WTC11 (cell line): ENCODE measurements around the gene CCDC167. TPM values are rescaled to one million over a fixed set of nuclear protein-coding genes. Genes with fewer than 3 reads are reported as not detected.

Experiments used
- ATAC-seq: fragments of 200-7000 bp; cut with Tn5 transposase; 2 replicates; pipeline ENCODE4 v1.10.0; 2021; ENCODE audit warnings: mild to moderate bottlenecking, moderate library complexity
- CTCF ChIA-PET: fragments of 300-600 bp; sonication (Branson Sonifier 250); formaldehyde crosslinking; loops from one replicate; lab custom pipeline; 2021; ENCODE audit warnings: antibody characterized with exemption; lab: Charles Lee
- POLR2A ChIA-PET: fragments of 350-600 bp; sonication (Branson Sonifier 250); formaldehyde crosslinking; loops from one replicate; lab custom pipeline; 2021; ENCODE audit warnings: antibody characterized with exemption; lab: Charles Lee
- DNase-seq: peaks from one replicate; pipeline ENCODE4 v3.0.0; 2021; ENCODE audit warnings: low spot score
- H3K27ac Mint-ChIP-seq: 2 replicates; pipeline ENCODE4 v1.8.0; 2021; ENCODE audit warnings: mixed read lengths
- H3K27me3 Mint-ChIP-seq: 2 replicates; pipeline ENCODE4 v1.8.0; 2021; ENCODE audit warnings: low read depth, mild to moderate bottlenecking, moderate library complexity, mixed read lengths
- H3K36me3 Mint-ChIP-seq: 2 replicates; pipeline ENCODE4 v1.8.0; 2021; ENCODE audit warnings: mixed read lengths
- H3K4me1 Mint-ChIP-seq: 2 replicates; pipeline ENCODE4 v1.8.0; 2022; ENCODE audit warnings: mixed read lengths
- H3K4me3 Mint-ChIP-seq: 2 replicates; pipeline ENCODE4 v1.8.0; 2021; ENCODE audit warnings: mild to moderate bottlenecking, moderate library complexity, mixed read lengths
- H3K9me3 Mint-ChIP-seq: 2 replicates; pipeline ENCODE4 v1.8.0; 2021; ENCODE audit warnings: mixed read lengths
- ATF1 ChIP-seq: sonication (generic); formaldehyde crosslinking; IDR thresholded peaks from 2 replicates; pipeline ENCODE4 v1.8.1; 2023; ENCODE audit warnings: mild to moderate bottlenecking, moderate library complexity, missing genetic modification reagents
- CREB1 ChIP-seq: sonication (generic); formaldehyde crosslinking; IDR thresholded peaks from 2 replicates; pipeline ENCODE4 v1.8.0; 2023; ENCODE audit warnings: mild to moderate bottlenecking, missing genetic modification reagents
- ELF4 ChIP-seq: sonication (generic); formaldehyde crosslinking; IDR thresholded peaks from 2 replicates; pipeline ENCODE4 v1.8.1; 2022; ENCODE audit warnings: low read depth, mild to moderate bottlenecking, moderate library complexity, missing genetic modification reagents
- ERG ChIP-seq: fragments of 250-450 bp; sonication (Bioruptor Pico); IDR thresholded peaks from 2 replicates; pipeline ENCODE4 v1.8.0; 2021; ENCODE audit warnings: mild to moderate bottlenecking
- HMGXB4 ChIP-seq: sonication (generic); formaldehyde crosslinking; IDR thresholded peaks from 2 replicates; pipeline ENCODE4 v1.8.1; 2023; ENCODE audit warnings: mild to moderate bottlenecking, moderate library complexity, missing genetic modification reagents
- KAT7 ChIP-seq: sonication (generic); formaldehyde crosslinking; IDR thresholded peaks from 2 replicates; pipeline ENCODE4 v1.8.1; 2023; ENCODE audit warnings: missing genetic modification reagents, mild to moderate bottlenecking, borderline replicate concordance
- NR1H2 ChIP-seq: sonication (generic); formaldehyde crosslinking; IDR thresholded peaks from 2 replicates; pipeline ENCODE4 v1.9.0; 2021; ENCODE audit warnings: mild to moderate bottlenecking, moderate library complexity, missing genetic modification reagents
- TEAD1 ChIP-seq: sonication (generic); formaldehyde crosslinking; IDR thresholded peaks from 2 replicates; pipeline ENCODE4 v1.8.0; 2022; ENCODE audit warnings: mild to moderate bottlenecking, missing genetic modification reagents
- ZBTB43 ChIP-seq: sonication (generic); formaldehyde crosslinking; IDR thresholded peaks from 2 replicates; pipeline ENCODE4 v1.8.1; 2023; ENCODE audit warnings: mild to moderate bottlenecking, missing genetic modification reagents
- ZNF512 ChIP-seq: sonication (generic); formaldehyde crosslinking; IDR thresholded peaks from 2 replicates; pipeline ENCODE4 v1.8.1; 2022; ENCODE audit warnings: missing genetic modification reagents, borderline replicate concordance
- total RNA-seq: library from RNA; stranded (reverse); gene quantifications from 3 replicates; pipeline ENCODE4 v1.2.3, GENCODE V29; 2021

Gene CCDC167
- total RNA-seq, 1 experiment from 2014 or later, result 19.1 TPM

GRCh38 chr6:37492991-37493660 lies 6.6 kb downstream of the CCDC167 start (continued):
- TF ChIP-seq ERG (CRISPR knock-in tag) (no peak), KAT7 (no peak), ZNF512 (no peak), ELF4 (CRISPR knock-in tag) (no peak)

- DNase-seq, result no peak
- peaks cover 3% of the 10 kb centered on the region; the same call in 1 of the 2 replicates for H3K36me3 Mint-ChIP-seq
- CTCF ChIA-PET, result interaction anchor here (0.9 to 3.3 kb wide), 7 partner anchors 44 to 200 kb away, joined by 3 to 20 read pairs (median 6); no protein-coding TSS in a partner anchor
- no peaks in the 10 kb centered on the region for H3K9me3 Mint-ChIP-seq
- no peak overlapping the region for H3K4me3 Mint-ChIP-seq
- POLR2A ChIA-PET, result interaction anchor here (0.6 to 1.2 kb wide), 4 partner anchors 8 to 1567 kb away, joined by 3 to 5 read pairs (median 4); partner anchors contain the start of gene CCDC167
- H3K27me3 Mint-ChIP-seq, result no peaks in the 10 kb centered on the region
- no peak for TF ChIP-seq NR1H2 (CRISPR knock-in tag)
- TF ChIP-seq, all 79 proteins: peak for 0
- Mint-ChIP-seq H3K27ac (peak overlapping the region; percentile 81), H3K4me1 (peaks cover 51% of the 10 kb centered on the region)
- ATAC-seq, result peak; percentile 38; the same call in 1 of the 2 replicates
Observed at GRCh38 chr6:37492236-37492972, 7.3 kb downstream of the CCDC167 start.

- no peak for DNase-seq
- peaks cover 46% of the 10 kb centered on the region for H3K4me1 Mint-ChIP-seq
- CTCF ChIA-PET, result interaction anchor here (0.9 to 3.3 kb wide), 6 partner anchors 45 to 200 kb away, joined by 3 to 20 read pairs (median 10); no protein-coding TSS in a partner anchor
- no peak for TF ChIP-seq ATF1 (CRISPR knock-in tag)
- 0 out of 2 replicates have a peak, but pooled peaks have one; percentile 3 for TF ChIP-seq ZBTB43 (CRISPR knock-in tag)
- no peak for TF ChIP-seq HMGXB4 (CRISPR knock-in tag)
- no peak for TF ChIP-seq CREB1 (CRISPR knock-in tag)
- no peaks in the 10 kb centered on the region for H3K9me3 Mint-ChIP-seq
- POLR2A ChIA-PET, result interaction anchor here (0.6 to 1.2 kb wide), 3 partner anchors 8 to 1568 kb away, joined by 3 to 5 read pairs (median 4); partner anchors contain the start of gene CCDC167
- no peaks in the 10 kb centered on the region for H3K27me3 Mint-ChIP-seq
- peak overlapping the region; percentile 81; the same call in 1 of the 2 replicates for H3K27ac Mint-ChIP-seq
- ATAC-seq, result no peak
- H3K4me3 Mint-ChIP-seq, result no peak overlapping the region
- H3K36me3 Mint-ChIP-seq, result peaks cover 3% of the 10 kb centered on the region; the same call in 1 of the 2 replicates
Observed at GRCh38 chr6:37491830-37492208, 7.9 kb downstream of the CCDC167 start.

- ATAC-seq, result no peak
- Mint-ChIP-seq H3K9me3 (no peaks in the 10 kb centered on the region), H3K4me3 (no peak overlapping the region), H3K36me3 (peaks cover 3% of the 10 kb centered on the region; the same call in 1 of the 2 replicates), H3K27me3 (no peaks in the 10 kb centered on the region), H3K4me1 (peaks cover 45% of the 10 kb centered on the region), H3K27ac (no peak overlapping the region)
- TF ChIP-seq ZBTB43 (CRISPR knock-in tag) (0 out of 2 replicates have a peak, but pooled peaks have one; percentile 43), TEAD1 (CRISPR knock-in tag) (no peak)
- DNase-seq, result no peak
- ChIA-PET CTCF (interaction anchor here (1.2 to 3.3 kb wide), 6 partner anchors 45 to 201 kb away, joined by 3 to 20 read pairs (median 10); no protein-coding TSS in a partner anchor), POLR2A (interaction anchor here (0.6 to 1.2 kb wide), 2 partner anchors 9 to 47 kb away, joined by 4 to 5 read pairs; partner anchors contain the start of gene CCDC167)
Observed at GRCh38 chr6:37491171-37491829, 8.4 kb downstream of the CCDC167 start.
